HepG2 (cell line): ENCODE results near the gene PTK7. TPM values are rescaled to one million over a fixed set of nuclear protein-coding genes. Genes with fewer than 3 reads are reported as not detected.
"Not testable (repeated sequence)": the region's sequence is repeated elsewhere in the genome, so short reads cannot be mapped to it uniquely, and the experiment has no call there.

ENCODE experiments used
- ATAC-seq: fragments of 200-7000 bp; cut with Tn5 transposase; 3 replicates; pipeline ENCODE4 v1.9.1; 2020; ENCODE audit warnings: mild to moderate bottlenecking, moderate library complexity
- BruUV-seq: library from RNA; stranded (reverse); fragments of 400-500 nt; replicated peaks from 2 replicates; lab custom pipeline; 2021; lab: Mats Ljungman, UMichigan
- CTCF ChIA-PET: fragments of 300-600 bp; formaldehyde crosslinking; extraction: SDS; loops from one replicate; lab custom pipeline; 2021; ENCODE audit warnings: low total read pairs, inconsistent platforms, low intra/inter-chr PET ratio; lab: Yijun Ruan, JAX
- POLR2A ChIA-PET: fragments of 350-600 bp; sonication (Branson Sonifier 250); formaldehyde crosslinking; loops from one replicate; lab custom pipeline; 2020; ENCODE audit warnings: antibody characterized with exemption, inconsistent platforms; lab: Yijun Ruan, JAX
- DNase-seq: peaks from one replicate; pipeline ENCODE4 v3.0.0-alpha.2; 2015; ENCODE audit warnings: low spot score
- FAIRE-seq: peaks from 3 replicates; lab custom pipeline; 2011; peaks lifted over from hg19 to GRCh38; lab: Jason Lieb, UNC
- H2AFZ ChIP-seq: one replicate; pipeline ENCODE4 v1.6.1; 2011; ENCODE audit warnings: low read length, inconsistent platforms
- H3K27ac ChIP-seq: fragments of 300-600 bp; 3 replicates; pipeline ENCODE4 v1.8.0; 2011; ENCODE audit warnings: mixed run types, mild to moderate bottlenecking, mixed read lengths, low read length, inconsistent platforms; ENCODE audit not compliant: insufficient read depth; ENCODE audit errors: extremely low read length
- H3K27me3 ChIP-seq, 2 experiments: fragments of 200-600 bp in 1 of 2; 2 replicates in 1 of 2; 3 replicates in 1 of 2; pipeline versions ENCODE4 v1.6.0 to v1.8.0; 2011; ENCODE audit warnings: low read length in 2 of 2, mild to moderate bottlenecking in 2 of 2, moderate library complexity in 2 of 2, inconsistent platforms in 1 of 2; ENCODE audit not compliant: insufficient read depth in 2 of 2, control insufficient read depth in 1 of 2
- H3K36me3 ChIP-seq, 2 experiments: fragments of 200-600 bp in 1 of 2; replicated peaks in 1 of 2; 2 replicates in 1 of 2; 3 replicates in 1 of 2; pipeline versions ENCODE4 v1.5.1 to v1.8.0; 2011; ENCODE audit warnings: low read length in 2 of 2, inconsistent platforms in 1 of 2; ENCODE audit not compliant: insufficient read depth in 2 of 2, control insufficient read depth in 1 of 2
- H3K4me1 ChIP-seq: 2 replicates; pipeline ENCODE4 v1.5.1; 2012; ENCODE audit warnings: low read length, inconsistent platforms; ENCODE audit not compliant: insufficient read depth
- H3K4me2 ChIP-seq: 2 replicates; pipeline ENCODE4 v1.6.0; 2011; ENCODE audit warnings: low read depth, low read length, inconsistent platforms
- H3K4me3 ChIP-seq, 3 experiments: fragments of 200-600 bp in 1 of 3; sonication (generic), shearing (Covaris generic) in 1 of 3; replicated peaks in 1 of 3; 2 replicates each; pipeline ENCODE4 v1.5.1; 2011 to 2016; ENCODE audit warnings: low read length in 3 of 3, inconsistent platforms in 2 of 3, low read depth in 2 of 3, mild to moderate bottlenecking in 2 of 3, control low read depth in 1 of 3, mixed read lengths in 1 of 3; ENCODE audit not compliant: insufficient read depth in 1 of 3
- H3K79me2 ChIP-seq: one replicate; pipeline ENCODE4 v1.6.1; 2011; ENCODE audit warnings: low read length, inconsistent platforms; ENCODE audit not compliant: insufficient read depth
- H3K9ac ChIP-seq: 2 replicates; pipeline ENCODE4 v1.6.0; 2011; ENCODE audit warnings: mild to moderate bottlenecking, low read depth, low read length, inconsistent platforms; ENCODE audit not compliant: insufficient read depth
- H3K9me3 ChIP-seq: 2 replicates; pipeline ENCODE4 v1.5.1; 2012; ENCODE audit warnings: mild to moderate bottlenecking, low read length
- H4K20me1 ChIP-seq: 2 replicates; pipeline ENCODE4 v1.6.0; 2011; ENCODE audit warnings: inconsistent platforms, mild to moderate bottlenecking, low read length, moderate library complexity; ENCODE audit not compliant: insufficient read depth
- TRIM24 ChIP-seq: sonication (generic); formaldehyde crosslinking; IDR thresholded peaks from 2 replicates; pipeline ENCODE4 v1.8.0; 2022; ENCODE audit warnings: mild to moderate bottlenecking, missing genetic modification reagents
- ZNF383 ChIP-seq: sonication (generic); formaldehyde crosslinking; IDR thresholded peaks from 2 replicates; pipeline ENCODE4 v1.4.0; 2020; ENCODE audit warnings: missing genetic modification reagents, mild to moderate bottlenecking, borderline replicate concordance
- WGBS: methylation state at CpG from one replicate; pipeline ENCODE4 v1.1.6; 2017; ENCODE audit warnings: low lambda C conversion rate; 5-methylcytosine and 5-hydroxymethylcytosine counted together
- in situ Hi-C: cut with HindIII; loops from 2 replicates; pipeline ENCODE4 v1.10.0; 2017; ENCODE audit warnings: low pct_unique_long_range_greater_than_20kb; ENCODE audit not compliant: extremely low pct_ligation_motif_present
- intact Hi-C: fragments of 100-400 bp; cut with micrococcal nuclease; formaldehyde crosslinking; loops from one replicate; pipeline ENCODE4 v1.10.0; 2022; ENCODE audit not compliant: unreplicated experiment
- polyA plus RNA-seq, 8 experiments: library from polyadenylated mRNA; depleted of rRNA in 3 of 8; stranded (reverse) in 7 of 8; unstranded in 1 of 8; fragments of >200 nt; fragmentation: Illumina TruSeq in 4 of 8; extraction: Trizol in 4 of 8; gene quantifications; 2 replicates each; pipeline versions ENCODE4 v1.2.1 to v1.2.3, GENCODE V29; 2011 to 2016; ENCODE audit warnings: low read depth in 4 of 8, missing spikeins in 1 of 8, mixed read lengths in 1 of 8; ENCODE audit not compliant: insufficient read depth in 1 of 8
- total RNA-seq, 5 experiments: library from RNA; depleted of rRNA; stranded (reverse); fragments of >200 nt; fragmentation: Illumina TruSeq; extraction: Trizol; gene quantifications; 2 replicates each; pipeline ENCODE4 v1.2.3, GENCODE V29; 2016; ENCODE audit warnings: low read depth in 1 of 5

Gene PTK7
- total and polyA plus RNA-seq, 2 of the 13 experiments (the other 11 are each of a cell fraction or from before 2014, with no cell fraction given): 98.5 to 99.8 TPM

DNA sequence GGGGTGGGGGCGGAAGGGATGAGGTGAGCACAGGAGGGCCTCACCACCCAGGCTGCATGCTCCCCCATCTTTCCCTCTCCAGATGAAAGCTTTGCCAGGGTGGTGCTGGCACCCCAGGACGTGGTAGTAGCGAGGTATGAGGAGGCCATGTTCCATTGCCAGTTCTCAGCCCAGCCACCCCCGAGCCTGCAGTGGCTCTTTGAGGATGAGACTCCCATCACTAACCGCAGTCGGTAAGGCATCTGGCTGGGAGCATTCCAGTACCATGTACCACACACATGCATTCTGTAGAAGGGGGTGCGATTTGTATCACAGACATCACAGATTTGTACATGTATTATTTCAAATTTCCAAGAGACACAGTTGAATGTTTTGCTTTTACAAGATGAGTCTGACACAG, 54.3 kb downstream of the PTK7 start:
- ChIA-PET POLR2A (interaction anchor here (0.9 kb wide), 1 partner anchor 54 kb away, joined by 3 read pairs; the partner anchor contains the start of gene PTK7), CTCF (interaction anchor here (0.6 to 1.8 kb wide), 4 partner anchors 60 to 229 kb away, joined by 3 to 14 read pairs (median 4); no protein-coding TSS in a partner anchor)
- peaks cover 19 to 32% of the 10 kb centered on the region in 2 experiments for H3K36me3 ChIP-seq
- peaks cover 21% of the 10 kb centered on the region for H3K4me1 ChIP-seq
- ATAC-seq (no peak), FAIRE-seq (no peak), DNase-seq (no peak)
- 0 out of 2 replicates have a peak, but pooled peaks have one; percentile 53 for TF ChIP-seq ZNF383
- TF ChIP-seq TRIM24 (CRISPR knock-in tag): no peak
- intact Hi-C loops: no loop called here
- H3K27ac ChIP-seq: no peak overlapping the region
- H3K4me3 ChIP-seq: no peak overlapping the region
- no peaks in the 10 kb centered on the region for H3K27me3 ChIP-seq
- no peaks in the 10 kb centered on the region for H3K9me3 ChIP-seq
- H3K79me2 ChIP-seq: peaks cover 15% of the 10 kb centered on the region
- no peak overlapping the region for H3K4me2 ChIP-seq
- BruUV-seq: no TSS peak
- in situ Hi-C loops: no loop called here
- WGBS: 97% methylated on average over 6 of the region's 7 CpGs
- no peak overlapping the region for H2AFZ ChIP-seq
- no peak overlapping the region for H3K9ac ChIP-seq
- H4K20me1 ChIP-seq: no peaks in the 10 kb centered on the region

DNA sequence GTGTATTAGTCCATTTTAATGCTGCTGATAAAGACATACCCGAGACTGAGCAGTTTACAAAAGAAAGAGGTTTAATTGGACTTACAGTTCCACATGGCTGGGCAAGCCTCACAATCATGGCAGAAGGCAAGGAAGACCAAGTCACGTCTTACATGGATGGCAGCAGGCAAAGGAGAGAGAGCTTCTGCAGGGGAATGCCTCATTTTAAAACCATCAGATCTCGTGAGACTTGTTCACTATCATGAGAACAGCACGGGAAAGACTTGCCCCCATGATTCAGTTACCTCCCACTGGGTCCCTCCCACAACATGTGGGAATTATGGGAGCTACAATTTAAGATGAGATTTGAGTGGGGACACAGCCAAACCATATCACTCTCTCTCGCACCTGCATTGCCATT, 55.3 kb downstream of the PTK7 start:
- CTCF ChIA-PET, H3K79me2 ChIP-seq, DNase-seq, H3K27me3 ChIP-seq, H3K4me3 ChIP-seq, BruUV-seq, H3K4me2 ChIP-seq, FAIRE-seq, in situ Hi-C loops, H3K9me3 ChIP-seq, intact Hi-C loops, ATAC-seq, H2AFZ ChIP-seq, POLR2A ChIA-PET, H4K20me1 ChIP-seq, H3K27ac ChIP-seq, H3K9ac ChIP-seq: not testable (repeated sequence)
- H3K4me1 ChIP-seq: peaks cover 12% of the 10 kb centered on the region
- 94% methylated on average over 5 of the region's 5 CpGs for WGBS
- peaks cover 19 to 32% of the 10 kb centered on the region in 2 experiments for H3K36me3 ChIP-seq
